GM21786 (cell line): Measurements from ENCODE around the gene TSACC.
"Not testable (repeated sequence)": the region's sequence is repeated elsewhere in the genome, so short reads cannot be mapped to it uniquely, and the experiment has no call there.

ENCODE experiments used
- ATAC-seq: cut with Tn5 transposase; IDR thresholded peaks from one replicate; pipeline ENCODE4 v1.9.1; 2021; ENCODE audit not compliant: unreplicated experiment

TSACC gene

DNA sequence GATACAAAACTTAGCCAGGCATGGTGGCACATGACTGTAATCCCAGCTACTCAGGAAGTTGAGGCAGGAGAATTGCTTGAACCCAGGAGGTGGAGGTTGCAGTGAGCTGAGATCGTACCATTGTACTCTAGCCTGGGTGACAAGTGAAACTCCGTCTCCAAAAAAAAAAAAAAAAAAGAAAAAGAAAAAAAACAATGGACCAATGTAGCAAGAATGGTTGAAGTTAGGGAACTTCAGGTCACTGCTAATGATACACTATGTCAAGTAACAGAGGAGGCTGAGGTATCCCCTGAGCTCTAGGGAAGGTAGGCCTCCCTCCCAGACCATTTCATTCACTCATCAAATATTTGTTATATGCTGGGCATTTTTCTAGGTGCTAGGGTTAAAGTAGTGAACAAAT is 7.7 kb downstream of the TSACC start:
- ATAC-seq = not testable (repeated sequence)

DNA sequence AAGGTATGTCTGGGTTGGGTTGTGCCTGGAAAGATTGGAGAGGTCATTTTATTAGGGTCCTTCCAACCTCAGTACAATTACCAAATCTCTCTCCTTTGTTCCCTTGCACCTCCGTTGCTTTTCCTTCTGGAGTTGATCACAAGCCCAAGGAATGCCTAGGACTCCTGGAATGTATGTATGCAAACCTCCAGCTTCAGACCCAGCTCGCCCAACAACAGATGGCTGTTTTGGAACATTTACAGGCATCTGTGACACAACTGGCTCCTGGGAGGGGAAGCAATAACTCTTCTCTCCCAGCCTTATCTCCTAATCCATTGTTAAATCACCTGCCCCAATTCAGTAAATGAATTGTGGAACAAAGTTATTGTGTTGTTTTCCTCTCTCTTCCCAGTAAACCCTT is 8.3 kb downstream of the TSACC start:
- no peak for ATAC-seq

DNA sequence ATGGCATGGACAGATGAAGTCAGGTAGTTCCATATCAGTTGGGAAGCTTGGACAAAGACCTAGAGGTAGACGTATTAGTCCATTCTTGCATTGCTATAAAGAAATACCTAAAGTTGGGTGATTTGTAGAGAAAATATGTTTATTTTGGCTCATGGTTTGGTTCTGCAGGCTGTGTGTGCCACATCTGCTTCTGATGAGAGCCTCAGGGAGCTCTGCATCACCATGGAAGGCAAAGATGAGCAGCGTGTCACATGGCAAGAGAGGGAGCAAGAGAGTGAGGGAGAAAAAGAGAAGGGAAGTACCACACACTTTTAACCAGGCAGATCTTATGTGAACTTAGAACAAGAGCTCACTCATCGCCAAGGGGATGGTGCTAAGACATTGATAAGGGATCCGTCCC is 9.0 kb downstream of the TSACC start:
- ATAC-seq = no peak

DNA sequence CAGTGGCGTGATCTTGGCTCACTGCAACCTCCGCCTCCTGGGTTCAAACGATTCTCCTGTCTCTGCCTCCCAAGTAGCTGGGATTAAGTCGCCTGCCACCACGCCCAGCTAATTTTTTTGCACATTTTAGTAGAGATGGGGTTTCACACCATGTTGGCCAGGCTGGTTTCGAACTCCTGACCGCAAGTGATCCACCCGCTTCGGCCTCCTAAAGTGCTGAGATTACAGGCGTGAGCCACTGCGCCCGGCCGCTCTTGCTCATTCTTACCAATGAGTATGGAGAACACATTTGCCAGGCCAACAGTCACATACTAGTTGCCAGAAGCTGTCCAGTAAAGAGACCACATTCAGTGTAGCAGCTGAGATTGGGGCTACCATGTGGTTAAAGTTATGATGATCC is 14.2 kb downstream of the TSACC start:
- not testable (repeated sequence) for ATAC-seq

DNA sequence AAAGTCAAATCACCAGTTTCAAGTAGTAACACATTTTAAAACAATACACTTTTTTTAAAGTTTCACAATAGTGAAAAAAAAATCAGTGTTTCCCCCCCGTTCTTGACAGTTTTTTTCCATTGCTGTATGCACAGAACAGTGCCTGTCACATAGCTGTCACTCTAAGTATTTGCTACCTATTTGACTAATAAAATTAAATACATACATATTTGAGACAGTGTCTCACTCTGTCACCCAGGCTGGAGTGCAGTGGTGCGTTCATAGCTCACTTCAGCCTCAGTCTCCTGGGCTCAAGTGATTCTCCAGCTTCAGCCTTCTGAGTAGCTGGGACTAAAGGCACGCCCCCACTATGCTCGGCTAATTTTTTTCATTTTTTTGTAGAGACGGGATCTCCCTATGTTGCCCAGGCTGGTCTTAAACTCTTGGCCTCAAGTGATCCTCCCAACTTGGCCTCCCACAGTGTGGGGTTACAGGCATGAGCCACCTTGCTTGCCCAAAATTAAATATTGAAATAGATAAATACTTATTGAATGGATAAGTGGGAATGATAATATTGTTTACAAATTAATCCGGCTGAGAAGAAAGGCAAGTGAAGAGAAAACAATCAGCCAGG is 18.0 kb downstream of the TSACC start:
- ATAC-seq = no peak

DNA sequence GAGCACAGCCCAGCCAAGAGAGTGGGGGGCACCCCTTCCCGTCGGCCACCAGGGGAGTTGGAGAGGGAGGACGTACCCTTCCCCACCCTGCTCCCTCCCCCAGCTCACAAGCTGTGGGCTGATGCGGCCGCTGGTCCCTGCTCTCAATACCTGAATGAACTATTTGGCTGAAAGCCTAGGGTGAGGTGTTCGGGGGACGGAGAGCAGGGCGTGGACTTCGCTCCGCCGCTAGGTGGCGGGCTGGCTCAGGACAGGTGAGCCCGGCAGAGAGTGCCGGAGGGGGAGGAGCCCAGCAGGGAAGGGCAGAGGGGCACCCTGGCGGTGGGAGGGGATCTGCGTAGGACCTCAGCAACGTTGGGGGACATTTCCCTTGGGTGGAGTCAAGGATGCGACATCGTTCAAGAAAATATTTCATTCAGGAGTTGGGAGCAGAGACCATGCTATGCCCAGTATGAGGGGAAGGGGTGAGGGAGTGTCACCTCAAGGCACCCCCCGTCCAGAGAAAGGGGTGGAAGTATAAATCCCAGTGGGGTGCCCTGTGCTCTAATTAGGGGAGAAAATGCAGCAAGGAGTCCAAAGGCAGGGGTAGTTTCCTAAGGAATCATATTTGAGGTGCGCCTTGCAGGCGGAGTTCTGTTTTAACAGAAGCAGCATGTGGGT is 18.7 kb downstream of the TSACC start:
- no peak for ATAC-seq

DNA sequence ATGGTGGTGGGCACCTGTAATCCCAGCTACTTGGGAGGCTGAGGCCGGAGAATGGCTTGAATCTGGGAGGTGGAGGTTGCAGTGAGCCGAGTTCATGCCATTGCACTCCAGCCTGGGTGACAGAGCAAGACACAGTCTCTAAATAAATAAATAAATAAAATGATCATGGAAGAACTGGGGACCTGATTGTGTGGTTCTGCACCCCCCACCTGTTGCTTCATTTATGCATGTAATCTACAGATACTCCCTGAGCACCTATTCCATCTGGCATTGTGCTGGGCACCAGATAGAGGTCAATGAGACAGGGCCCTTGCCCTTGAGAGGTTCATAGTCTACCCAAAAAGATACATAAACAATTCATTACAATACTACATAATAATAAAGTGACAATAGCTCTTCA is 19.7 kb downstream of the TSACC start:
- ATAC-seq = no peak

DNA sequence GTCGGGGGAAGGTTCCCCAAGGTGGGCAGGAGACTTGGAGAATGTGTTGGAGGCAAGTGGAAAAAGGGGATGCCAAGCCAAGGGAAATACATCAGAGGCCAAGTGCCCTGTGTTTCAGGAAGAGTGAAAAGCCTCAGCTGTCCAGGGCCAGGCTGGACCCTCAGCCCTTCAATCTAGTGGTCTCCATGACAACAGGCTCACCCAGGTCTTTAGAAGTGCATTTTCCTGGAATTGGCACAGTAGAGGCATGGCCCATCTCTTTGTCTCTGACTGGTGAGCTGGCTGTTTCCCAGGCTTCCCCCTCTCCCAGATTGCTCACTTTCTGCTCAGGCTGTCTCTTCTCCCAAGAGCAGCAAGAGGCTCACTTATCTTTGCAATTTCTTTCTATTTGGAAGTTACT is 20.3 kb downstream of the TSACC start:
- no peak for ATAC-seq

DNA sequence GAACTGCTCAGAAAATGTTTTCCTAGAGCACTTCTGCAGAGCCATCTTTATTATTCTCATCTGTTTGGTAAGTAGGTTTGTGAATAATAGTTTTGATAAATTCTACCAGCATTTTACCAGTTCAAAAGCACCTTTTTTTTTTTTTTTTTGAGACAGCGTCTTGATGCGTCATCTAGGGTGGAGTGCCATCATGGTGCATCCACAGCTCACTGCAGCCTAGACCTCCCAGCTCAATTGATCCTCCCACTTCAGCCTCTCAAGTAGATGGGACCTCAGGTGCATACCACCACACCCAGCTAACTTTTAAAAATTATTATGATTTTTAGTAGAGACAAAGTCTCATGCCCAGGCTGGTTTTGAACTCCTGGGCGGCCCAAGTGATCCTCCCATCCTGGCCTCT is 20.9 kb downstream of the TSACC start:
- ATAC-seq = no peak

DNA sequence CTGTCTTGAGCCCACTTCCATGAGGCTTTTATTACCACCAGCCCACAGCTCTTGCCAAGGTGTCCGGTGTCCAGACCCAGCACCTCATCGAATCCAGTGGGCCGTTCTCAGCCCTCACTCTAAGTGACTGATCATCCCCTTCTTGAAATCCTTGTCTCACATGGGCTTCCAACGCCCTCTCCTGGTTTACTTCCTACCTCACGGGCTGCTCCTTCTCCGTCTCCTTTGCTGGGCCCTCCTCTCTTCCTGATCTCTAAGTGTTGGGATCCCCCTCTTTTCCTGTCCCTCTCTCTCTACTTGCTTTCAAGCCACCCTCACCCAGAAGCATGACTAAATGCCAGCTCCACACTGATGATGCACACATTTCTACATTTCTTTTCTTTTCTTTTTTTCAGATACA is 21.6 kb downstream of the TSACC start:
- no peak for ATAC-seq

DNA sequence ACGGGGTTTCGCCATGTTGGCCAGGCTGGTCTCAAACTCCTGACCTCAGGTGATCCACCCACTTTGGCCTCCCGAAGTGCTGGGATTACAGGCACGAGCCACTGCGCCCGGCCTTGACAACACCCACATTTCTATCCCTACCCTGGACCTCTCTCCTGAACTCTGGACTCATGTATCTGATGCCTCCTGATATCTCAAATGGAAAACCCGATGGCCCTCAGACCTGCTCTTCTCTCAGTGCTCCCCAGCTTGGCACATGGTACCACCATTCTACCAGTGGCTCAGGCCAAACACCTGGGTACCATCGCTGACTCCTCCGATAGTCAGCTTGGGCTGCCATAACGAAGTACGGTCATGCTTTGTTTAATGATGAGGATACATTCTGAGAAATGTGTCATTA is 22.2 kb downstream of the TSACC start:
- ATAC-seq = no peak

DNA sequence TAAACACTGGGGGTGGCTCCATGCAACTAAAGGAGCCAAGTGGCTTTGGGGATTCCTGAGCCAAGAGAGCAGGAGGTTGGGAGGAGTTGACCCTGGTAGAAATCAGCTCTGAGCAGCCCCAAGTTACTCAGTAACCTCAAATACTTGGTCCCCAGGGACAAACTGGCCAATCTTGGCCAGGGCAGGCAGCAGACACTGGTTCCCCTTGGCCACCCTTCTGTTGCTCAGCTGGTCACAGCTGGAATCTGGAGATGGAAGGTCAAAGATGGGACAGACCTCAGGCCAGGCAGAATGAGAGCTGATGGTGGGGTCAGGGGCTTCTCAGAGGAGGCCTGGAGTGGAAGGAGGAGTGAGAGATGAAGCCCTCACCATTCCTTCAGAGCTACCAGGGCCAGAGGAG is 27.4 kb downstream of the TSACC start:
- no peak for ATAC-seq

DNA sequence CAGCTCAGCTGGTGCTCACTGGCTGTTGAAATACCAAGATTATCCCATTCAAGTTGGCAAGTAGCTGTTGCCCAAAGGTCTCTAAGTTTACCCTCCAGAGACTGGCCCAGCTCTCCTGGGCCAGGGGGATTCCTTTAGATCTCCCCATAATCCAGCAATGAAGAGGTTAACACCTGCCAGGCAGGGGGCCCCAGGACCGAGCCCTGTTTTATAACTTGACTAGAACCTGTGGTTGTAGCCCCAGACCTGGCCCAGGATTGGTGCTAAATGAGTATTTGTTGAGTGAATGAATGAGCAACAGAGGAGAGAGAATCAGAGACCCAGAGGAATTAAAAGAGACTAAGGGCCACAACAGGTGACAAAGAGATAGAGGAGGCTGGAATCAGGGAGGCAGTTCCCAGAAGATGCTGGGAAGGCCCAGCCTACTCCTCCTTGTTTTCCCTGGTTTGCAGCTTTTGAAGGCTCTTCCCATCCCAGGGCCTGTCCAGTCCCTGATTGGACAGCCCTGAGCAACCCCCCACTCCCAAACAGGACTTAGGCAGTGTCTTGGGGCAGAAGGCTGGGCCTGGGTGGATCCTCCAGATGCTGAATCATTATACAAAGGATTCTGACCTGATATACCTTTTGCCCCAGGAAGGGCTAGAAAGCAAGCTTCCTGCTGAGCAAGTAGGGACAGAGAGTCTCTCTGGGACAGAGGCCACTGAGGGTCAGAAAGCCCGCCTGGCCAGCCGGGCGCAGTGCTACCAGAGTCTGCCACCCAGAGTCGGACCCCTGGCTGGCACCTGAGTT is 28.2 kb downstream of the TSACC start:
- ATAC-seq = no peak

DNA sequence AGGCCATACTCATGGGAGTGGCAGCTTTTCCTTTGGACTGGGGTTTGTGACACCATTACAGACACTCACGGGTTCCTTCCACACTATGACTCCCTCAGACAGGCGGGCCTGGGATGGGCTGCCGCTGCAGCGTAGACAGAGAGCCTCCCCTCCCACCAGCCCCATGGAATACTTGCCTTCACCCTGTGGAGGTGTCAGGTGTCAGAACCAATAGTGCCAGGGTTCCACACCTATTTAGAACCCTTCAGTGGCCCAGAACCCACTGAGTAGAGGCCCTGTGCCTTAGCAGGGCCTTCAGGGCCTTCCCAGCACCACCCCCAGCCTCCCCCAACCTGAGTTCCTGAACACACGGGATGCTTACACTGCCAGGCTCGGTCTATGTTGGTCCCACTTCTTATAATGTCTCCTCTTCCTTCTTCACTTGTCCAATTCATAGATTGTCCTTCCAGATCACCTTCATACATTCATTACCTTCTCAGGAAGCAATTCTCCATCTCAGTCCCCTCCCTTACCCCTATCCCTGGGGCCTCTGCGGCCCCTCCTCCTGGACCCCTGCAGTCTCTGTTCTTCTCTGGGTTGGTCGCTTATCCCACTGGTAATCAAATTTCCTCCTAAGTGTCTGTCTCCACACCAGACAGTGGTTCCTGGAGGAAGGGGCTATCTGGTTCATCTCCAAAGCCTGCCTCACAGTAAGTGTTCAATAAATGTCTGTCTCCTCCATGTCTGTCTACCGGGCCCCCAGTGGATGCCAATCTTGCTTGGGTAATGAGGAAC is 29.2 kb downstream of the TSACC start:
- no peak for ATAC-seq

DNA sequence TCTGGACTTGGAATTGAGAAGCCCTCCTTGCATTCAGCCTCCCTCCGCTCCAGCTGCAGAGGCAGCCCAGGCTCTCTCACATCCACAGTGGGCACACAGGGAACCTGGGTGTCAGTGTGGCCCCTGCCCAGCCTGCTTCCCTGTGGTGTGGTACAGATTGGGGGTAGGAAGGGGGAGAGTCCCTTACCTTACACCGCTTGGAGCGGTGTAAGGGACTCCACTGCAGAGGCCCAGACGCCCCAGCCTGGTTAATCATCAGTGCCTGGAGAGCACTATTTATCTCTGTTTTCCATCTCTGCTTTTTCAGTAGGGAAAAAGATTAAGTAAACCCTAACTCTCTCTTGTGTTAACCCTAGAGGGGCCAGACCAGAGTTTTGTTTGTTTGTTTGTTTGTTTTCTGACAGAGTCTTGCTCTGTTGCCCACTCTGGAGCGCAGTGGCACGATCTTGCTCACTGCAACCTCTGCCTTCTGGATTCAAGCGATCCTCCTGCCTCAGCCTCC is 29.9 kb downstream of the TSACC start:
- ATAC-seq = no peak

DNA sequence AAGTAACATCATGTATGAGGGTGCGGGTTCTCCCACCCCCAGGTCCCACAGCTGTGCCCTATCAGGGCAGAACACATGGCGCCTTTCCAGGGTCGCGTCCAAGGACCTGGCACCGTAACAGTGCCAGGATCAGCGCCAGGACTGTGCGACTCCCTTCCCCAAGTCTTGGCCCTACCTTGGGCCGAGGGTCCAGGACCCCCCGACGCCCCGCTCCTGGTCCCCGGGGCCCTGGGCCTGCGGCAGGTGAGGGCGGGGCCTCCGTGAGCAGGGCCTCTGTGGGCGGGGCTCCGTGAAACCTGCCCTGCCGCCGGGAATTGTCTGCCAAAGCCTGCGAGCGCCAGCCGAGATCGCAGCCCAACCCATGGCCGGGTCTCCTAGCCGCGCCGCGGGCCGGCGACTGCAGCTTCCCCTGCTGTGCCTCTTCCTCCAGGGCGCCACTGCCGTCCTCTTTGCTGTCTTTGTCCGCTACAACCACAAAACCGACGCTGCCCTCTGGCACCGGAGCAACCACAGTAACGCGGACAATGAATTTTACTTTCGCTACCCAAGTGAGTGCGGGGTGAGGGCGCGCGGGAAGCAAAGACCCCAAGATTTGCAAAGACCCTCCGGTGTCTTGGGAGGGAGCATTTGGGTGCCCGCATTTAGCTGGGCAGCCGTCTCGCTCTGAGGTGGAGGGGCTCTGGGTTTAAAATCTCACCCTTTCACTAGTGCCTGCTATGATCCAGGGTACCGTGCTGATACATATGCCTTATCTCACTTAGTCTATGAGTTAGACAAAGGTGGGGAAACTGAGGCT is 30.8 kb downstream of the TSACC start, which contains the start of gene RHBG:
Gene RHBG (plus strand): TSS at position 323 of the 796 bp plus-strand sequence. CDS start 39 bp downstream, at position 362.
- no peak for ATAC-seq

DNA sequence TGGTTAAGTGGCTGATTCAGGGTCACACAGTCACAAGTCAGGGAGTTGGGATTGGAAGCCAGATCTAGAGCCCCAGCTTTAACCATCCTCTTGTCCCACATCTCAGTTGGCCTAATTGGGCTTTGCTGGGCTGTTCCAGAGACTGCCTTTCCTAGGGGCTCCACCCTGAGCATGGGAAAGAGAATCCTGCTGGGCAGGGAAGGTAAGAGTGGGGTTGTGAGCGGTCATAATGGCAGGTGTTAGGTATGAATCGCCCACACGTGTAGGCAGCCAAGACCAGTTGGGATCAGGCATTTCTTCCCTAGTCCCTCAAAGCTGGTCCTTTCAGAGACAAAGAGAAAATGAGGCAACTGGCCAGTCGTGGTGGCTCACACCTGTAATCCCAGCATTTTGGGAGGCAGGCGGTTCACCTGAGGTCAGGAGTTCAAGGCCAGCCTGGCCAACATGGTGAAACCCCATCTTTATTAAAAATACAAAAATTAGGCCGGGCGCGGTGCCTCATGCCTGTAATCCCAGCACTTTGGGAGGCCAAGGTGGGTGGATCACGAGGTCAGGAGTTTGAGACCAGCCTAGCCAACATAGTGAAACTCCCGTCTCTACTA is 31.5 kb downstream of the TSACC start:
- ATAC-seq = not testable (repeated sequence)

DNA sequence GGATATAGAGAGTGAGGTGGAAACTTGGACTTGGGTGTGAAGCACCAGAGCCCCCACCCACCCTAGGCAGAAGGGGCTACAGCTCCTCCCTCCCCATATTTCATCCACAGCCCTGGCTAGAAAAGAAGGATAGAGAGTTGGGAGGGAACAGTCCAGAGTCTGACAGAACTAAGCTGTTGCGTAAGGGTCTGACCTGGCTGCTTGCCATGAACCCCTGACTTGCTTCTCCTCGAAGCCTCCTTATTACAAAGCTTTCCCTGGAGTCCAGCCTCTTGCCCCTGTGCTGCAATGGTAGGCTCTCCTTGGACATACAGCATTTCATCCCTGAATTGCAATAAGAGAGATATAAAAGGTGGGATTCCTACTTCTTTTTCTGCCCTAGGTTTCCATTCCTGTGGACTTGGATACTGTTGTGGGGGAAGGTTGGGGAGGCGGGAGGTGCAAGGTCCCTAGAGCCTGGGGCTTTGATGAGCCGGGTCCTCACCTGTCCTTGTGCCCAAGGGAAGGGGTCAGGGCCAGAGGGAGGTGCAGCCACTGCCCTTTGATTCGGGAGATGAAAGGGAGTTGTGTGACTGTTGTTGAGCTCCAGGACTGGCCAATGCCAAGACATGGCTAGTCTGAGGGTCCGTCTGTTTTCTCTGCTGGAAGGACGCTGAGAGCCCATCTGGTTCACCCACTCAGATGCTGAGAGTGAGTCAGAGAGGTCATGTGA is 33.4 kb downstream of the TSACC start:
- ATAC-seq = no peak

DNA sequence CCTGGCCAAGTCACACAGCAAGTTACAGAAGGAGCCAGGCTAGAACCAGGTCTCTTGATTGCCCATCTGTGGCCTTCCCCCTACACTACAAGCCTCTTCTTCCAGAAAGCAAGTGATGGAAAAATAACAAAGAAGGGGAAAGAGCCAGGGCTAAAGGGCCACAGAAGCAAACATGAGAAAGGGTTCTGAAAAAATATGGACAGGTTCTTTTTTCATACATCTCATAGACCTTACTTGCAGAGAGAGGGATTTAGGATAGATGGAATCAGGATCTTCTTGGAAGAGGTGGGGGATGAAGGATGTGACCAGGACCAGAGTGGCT is 33.9 kb downstream of the TSACC start:
- no peak for ATAC-seq

DNA sequence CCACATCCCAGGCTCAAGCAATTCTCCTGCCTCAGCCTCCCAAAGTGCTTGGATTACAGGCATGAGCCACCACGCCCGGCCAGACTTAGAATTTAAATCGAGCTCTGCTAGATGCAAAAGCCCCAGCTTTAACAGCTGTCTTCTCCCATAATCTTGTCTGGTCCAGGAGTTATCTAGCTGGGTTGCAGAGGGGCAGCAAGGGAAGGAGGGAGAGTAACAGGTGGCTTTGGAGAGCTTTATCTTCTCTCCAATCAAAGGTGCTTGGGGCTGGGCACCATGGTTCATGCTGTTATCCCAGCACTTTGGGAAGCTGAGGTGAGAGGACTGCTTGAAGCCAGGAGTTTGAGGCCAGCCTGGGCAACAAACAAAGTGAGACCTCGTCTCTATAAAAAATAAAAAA is 34.5 kb downstream of the TSACC start:
- no peak for ATAC-seq
